CD4-positive, alpha-beta T cell treated with Interferon gamma for 1 hour (primary cell): Measurements from ENCODE around the gene ASB11.
"Not testable (repeated sequence)": the region's sequence is repeated elsewhere in the genome, so short reads cannot be mapped to it uniquely, and the experiment has no call there.

Experiments
- DNase-seq: peaks from one replicate; pipeline ENCODE4 v3.0.0-alpha.2; 2020

ASB11 gene

GRCh38 chrX:15315509-15315908 is at the start of gene ASB11:
ASB11 (minus strand) TSS chrX:15315640; CDS start chrX:15315605, 35 bp downstream.
- DNase-seq: no peak

- DNase-seq: no peak
These were observed 44.3 kb upstream of the ASB11 start for GRCh38 chrX:15359701-15360100.

GRCh38 chrX:15358533-15358932 is 43.1 kb upstream of the ASB11 start:
- DNase-seq: no peak

GRCh38 chrX:15356444-15356843 is 41.0 kb upstream of the ASB11 start:
- DNase-seq: no peak

- DNase-seq: no peak
These were observed 35.0 kb upstream of the ASB11 start for GRCh38 chrX:15350329-15350996.

- DNase-seq: peak; percentile 4
These were observed 33.6 kb upstream of the ASB11 start for GRCh38 chrX:15349046-15349445.

GRCh38 chrX:15345976-15346375 is 30.5 kb upstream of the ASB11 start:
- DNase-seq: no peak

GRCh38 chrX:15344106-15344505 is 28.7 kb upstream of the ASB11 start:
- DNase-seq: no peak

- no peak for DNase-seq
These were observed 27.6 kb upstream of the ASB11 start for GRCh38 chrX:15343075-15343476.

- no peak for DNase-seq
These were observed 25.4 kb upstream of the ASB11 start for GRCh38 chrX:15340867-15341266.

- DNase-seq: peak; percentile 74
These were observed 20.6 kb upstream of the ASB11 start for GRCh38 chrX:15336023-15336413.

- peak; percentile 96 for DNase-seq
These were observed 19.9 kb upstream of the ASB11 start, which contains the start of gene PIGA for GRCh38 chrX:15335135-15336022. PIGA (minus strand) TSS chrX:15335523; CDS start chrX:15331930, 3,593 bp downstream.

GRCh38 chrX:15334561-15334960 is 19.1 kb upstream of the ASB11 start:
- DNase-seq: no peak

GRCh38 chrX:15328821-15329220 is 13.4 kb upstream of the ASB11 start:
- no peak for DNase-seq

GRCh38 chrX:15328131-15328530 is 12.7 kb upstream of the ASB11 start:
- no peak for DNase-seq

GRCh38 chrX:15322472-15322871 is 7.0 kb upstream of the ASB11 start:
- DNase-seq: no peak

- no peak for DNase-seq
These were observed 6.6 kb upstream of the ASB11 start for GRCh38 chrX:15322072-15322471.

- DNase-seq: no peak
These were observed 6.0 kb upstream of the ASB11 start for GRCh38 chrX:15321447-15321846.

GRCh38 chrX:15320297-15320696 is 4.9 kb upstream of the ASB11 start:
- DNase-seq: no peak

GRCh38 chrX:15319075-15319474 is 3.6 kb upstream of the ASB11 start:
- DNase-seq: no peak

- no peak for DNase-seq
These were observed 968 bp downstream of the ASB11 start for GRCh38 chrX:15314472-15314871.

GRCh38 chrX:15311119-15311518 is 4.3 kb downstream of the ASB11 start:
- DNase-seq: no peak

- no peak for DNase-seq
These were observed 5.3 kb downstream of the ASB11 start for GRCh38 chrX:15310117-15310516.

GRCh38 chrX:15305899-15306298 is 9.5 kb downstream of the ASB11 start:
- not testable (repeated sequence) for DNase-seq
